GM19099 (cell line): Measurements from ENCODE around the gene RIIAD1.

Source experiments
- POLR2A ChIP-seq: IDR thresholded peaks from 3 replicates; pipeline ENCODE4 v1.6.1; 2011; ENCODE audit warnings: low read depth; ENCODE audit not compliant: insufficient read length; ENCODE audit errors: extremely low read depth

The RIIAD1 gene

GRCh38 chr1:151718666-151719065 lies 2.7 kb upstream of the RIIAD1 start:
- no peak for TF ChIP-seq POLR2A

GRCh38 chr1:151720125-151720524 lies 1.2 kb upstream of the RIIAD1 start:
- no peak for TF ChIP-seq POLR2A

- no peak for TF ChIP-seq POLR2A
Observed at GRCh38 chr1:151720554-151720953, 768 bp upstream of the RIIAD1 start.

GRCh38 chr1:151721788-151722510 lies 627 bp downstream of the RIIAD1 start:
- no peak for TF ChIP-seq POLR2A

- no peak for TF ChIP-seq POLR2A
Observed at GRCh38 chr1:151723726-151724370, 2.5 kb downstream of the RIIAD1 start.

GRCh38 chr1:151728151-151729054 lies 7.1 kb downstream of the RIIAD1 start:
- TF ChIP-seq POLR2A: no peak

GRCh38 chr1:151729157-151729965 lies 8.0 kb downstream of the RIIAD1 start:
- TF ChIP-seq POLR2A: no peak

GRCh38 chr1:151729966-151730291 lies 8.6 kb downstream of the RIIAD1 start:
- no peak for TF ChIP-seq POLR2A

- no peak for TF ChIP-seq POLR2A
Observed at GRCh38 chr1:151733126-151733525, 11.8 kb downstream of the RIIAD1 start.

GRCh38 chr1:151737026-151737425 lies 15.7 kb downstream of the RIIAD1 start:
- TF ChIP-seq POLR2A: no peak

- TF ChIP-seq POLR2A: no peak
Observed at GRCh38 chr1:151737479-151737878, 16.2 kb downstream of the RIIAD1 start.

- TF ChIP-seq POLR2A: no peak
Observed at GRCh38 chr1:151739590-151740355, 18.5 kb downstream of the RIIAD1 start.

GRCh38 chr1:151741516-151741915 lies 20.2 kb downstream of the RIIAD1 start:
- no peak for TF ChIP-seq POLR2A

GRCh38 chr1:151756291-151756690 lies 35.0 kb downstream of the RIIAD1 start:
- no peak for TF ChIP-seq POLR2A
